Mammary epithelial cell (primary cell): ENCODE measurements around the gene CROCC2.

Experiments
- EZH2 ChIP-seq: IDR thresholded peaks from 2 replicates; pipeline ENCODE4 v1.6.1; 2012; ENCODE audit warnings: low read length, inconsistent platforms, borderline replicate concordance
- TF ChIP-seq, protein P1 (sequence below), 2 donors: IDR thresholded peaks in 1 of 2; conservative IDR thresholded peaks in 1 of 2; 2 replicates each; pipeline ENCODE4 v1.5.1; 2011 to 2012; ENCODE audit warnings: inconsistent platforms in 2 of 2, low read length in 2 of 2, mild to moderate bottlenecking in 2 of 2, control low read depth in 1 of 2, low read depth in 1 of 2; ENCODE audit not compliant: insufficient read depth in 1 of 2; ENCODE audit errors: extremely low read depth in 1 of 2

- TF ChIP-seq, protein P1, sequence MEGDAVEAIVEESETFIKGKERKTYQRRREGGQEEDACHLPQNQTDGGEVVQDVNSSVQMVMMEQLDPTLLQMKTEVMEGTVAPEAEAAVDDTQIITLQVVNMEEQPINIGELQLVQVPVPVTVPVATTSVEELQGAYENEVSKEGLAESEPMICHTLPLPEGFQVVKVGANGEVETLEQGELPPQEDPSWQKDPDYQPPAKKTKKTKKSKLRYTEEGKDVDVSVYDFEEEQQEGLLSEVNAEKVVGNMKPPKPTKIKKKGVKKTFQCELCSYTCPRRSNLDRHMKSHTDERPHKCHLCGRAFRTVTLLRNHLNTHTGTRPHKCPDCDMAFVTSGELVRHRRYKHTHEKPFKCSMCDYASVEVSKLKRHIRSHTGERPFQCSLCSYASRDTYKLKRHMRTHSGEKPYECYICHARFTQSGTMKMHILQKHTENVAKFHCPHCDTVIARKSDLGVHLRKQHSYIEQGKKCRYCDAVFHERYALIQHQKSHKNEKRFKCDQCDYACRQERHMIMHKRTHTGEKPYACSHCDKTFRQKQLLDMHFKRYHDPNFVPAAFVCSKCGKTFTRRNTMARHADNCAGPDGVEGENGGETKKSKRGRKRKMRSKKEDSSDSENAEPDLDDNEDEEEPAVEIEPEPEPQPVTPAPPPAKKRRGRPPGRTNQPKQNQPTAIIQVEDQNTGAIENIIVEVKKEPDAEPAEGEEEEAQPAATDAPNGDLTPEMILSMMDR (conservative IDR thresholded peaks at IDR 0.05 in 1 of 2, IDR thresholded peaks at IDR 0.05 in 1 of 2; ENCODE audit: extremely low read depth in 1 of 2, insufficient read depth in 1 of 2, low read depth in 1 of 2, low read length in 2 of 2): no peak
- TF ChIP-seq EZH2: no peak
These were observed 127.9 kb downstream of the CROCC2 start for GRCh38 chr2:241033994-241034393.
